SU-DHL-6 (cell line): ENCODE results near the gene SFMBT2.

Experiments used
- H2AFZ ChIP-seq: fragments of 200-600 bp; sonication (generic); 2 replicates; pipeline ENCODE4 v1.6.1; 2014; ENCODE audit warnings: low read depth, mild to moderate bottlenecking, moderate library complexity, mixed read lengths, antibody characterized with exemption, low read length; ENCODE audit not compliant: severe bottlenecking
- H3F3A ChIP-seq: fragments of 200-600 bp; shearing (Covaris generic); 2 replicates; pipeline ENCODE4 v1.6.0; 2016; ENCODE audit warnings: antibody characterized with exemption, mild to moderate bottlenecking; ENCODE audit not compliant: insufficient read depth
- H3K27ac ChIP-seq: fragments of 200-600 bp; sonication (generic); 2 replicates; pipeline ENCODE4 v1.5.1; 2016; ENCODE audit warnings: low read depth, mild to moderate bottlenecking, low read length, moderate library complexity, mixed read lengths
- H3K27me3 ChIP-seq: fragments of 200-600 bp; sonication (generic), shearing (Covaris generic); 2 replicates; pipeline ENCODE4 v1.6.0; 2014; ENCODE audit warnings: mild to moderate bottlenecking, low read length
- H3K36me3 ChIP-seq: fragments of 200-600 bp; sonication (generic); 2 replicates; pipeline ENCODE4 v1.6.1; 2014; ENCODE audit warnings: mild to moderate bottlenecking, low read length, mixed read lengths
- H3K4me2 ChIP-seq: fragments of 300-600, 200-600 bp; shearing (Covaris generic), sonication (generic); 2 replicates; pipeline ENCODE4 v1.6.0; 2014; ENCODE audit warnings: low read length, low read depth, mild to moderate bottlenecking; ENCODE audit not compliant: poor library complexity, severe bottlenecking
- H3K4me3 ChIP-seq: fragments of 200-600 bp; sonication (generic); 2 replicates; pipeline ENCODE4 v1.5.1; 2014; ENCODE audit warnings: antibody characterized with exemption, low read length, mild to moderate bottlenecking, mixed read lengths; ENCODE audit not compliant: insufficient read depth, poor library complexity, severe bottlenecking
- H3K79me2 ChIP-seq: fragments of 200-600 bp; sonication (generic); 2 replicates; pipeline ENCODE4 v1.6.1; 2014; ENCODE audit warnings: mild to moderate bottlenecking, low read length, moderate library complexity; ENCODE audit not compliant: insufficient read depth
- H3K9ac ChIP-seq: fragments of 200-600 bp; sonication (generic); 2 replicates; pipeline ENCODE4 v1.7.0; 2014; ENCODE audit warnings: mild to moderate bottlenecking, low read length
- H3K9me2 ChIP-seq: fragments of 200-600 bp; sonication (generic); replicated peaks from 2 replicates; pipeline ENCODE4 v1.6.1; 2014; ENCODE audit warnings: low read length; ENCODE audit not compliant: insufficient read depth
- H3K9me3 ChIP-seq: fragments of 200-600 bp; sonication (generic); 2 replicates; pipeline ENCODE4 v1.6.1; 2014; ENCODE audit warnings: low read length, mixed read lengths; ENCODE audit not compliant: insufficient read depth
- H4K20me1 ChIP-seq: fragments of 200-600 bp; sonication (generic); 2 replicates; pipeline ENCODE4 v1.6.1; 2014; ENCODE audit warnings: low read depth, mild to moderate bottlenecking, antibody characterized with exemption, low read length, moderate library complexity, mixed read lengths
- CTCF ChIP-seq: fragments of 200-600 bp; sonication (generic); IDR thresholded peaks from one replicate; pipeline ENCODE4 v1.5.1; 2017; ENCODE audit warnings: antibody characterized with exemption, mild to moderate bottlenecking, low read length, moderate library complexity; ENCODE audit not compliant: insufficient read depth, poor library complexity, severe bottlenecking
- EZH2phosphoT487 ChIP-seq: fragments of 200-600 bp; sonication (generic), shearing (Covaris generic); conservative IDR thresholded peaks from 2 replicates; pipeline ENCODE4 v1.6.1; 2018; ENCODE audit warnings: mild to moderate bottlenecking, antibody characterized with exemption, low read length, moderate library complexity, mixed read lengths

The SFMBT2 gene

DNA sequence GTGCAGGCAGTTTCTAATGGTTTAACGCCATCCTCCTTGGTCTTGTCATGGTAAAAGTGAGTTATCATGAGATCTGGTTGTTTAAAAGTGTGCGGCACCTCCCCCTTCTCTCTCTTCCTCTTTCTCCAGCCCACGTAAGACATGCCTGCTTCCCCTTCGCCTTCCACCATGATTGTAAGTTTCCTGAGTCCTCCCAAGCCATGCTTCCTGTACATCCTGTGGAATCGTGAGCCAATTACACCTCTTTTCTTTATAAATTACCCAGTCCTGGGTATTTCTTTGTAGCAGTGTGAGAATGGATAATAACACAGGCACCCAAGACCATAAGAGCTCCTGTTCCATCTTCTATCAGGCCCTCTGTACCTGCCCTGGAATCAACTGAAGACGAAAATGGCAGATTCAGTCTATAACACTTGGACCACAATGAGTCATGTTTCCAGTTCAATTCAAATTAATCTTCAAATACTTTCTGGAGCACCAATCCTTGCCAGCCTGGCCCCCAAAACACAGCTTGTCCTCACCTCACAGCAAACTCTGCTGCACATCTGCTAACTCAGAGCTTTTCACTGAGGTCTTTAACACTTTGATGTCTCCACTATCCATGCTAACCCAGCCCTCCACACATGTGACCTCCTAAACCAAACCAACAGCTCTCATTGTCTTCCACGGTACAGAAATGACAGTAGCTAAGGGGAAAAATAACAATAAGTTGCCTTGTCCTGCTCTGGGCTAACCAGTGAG is 73.2 kb downstream of the SFMBT2 start:
- Histone ChIP-seq H3K36me3 (no peaks in the 10 kb centered on the region), H3K79me2 (peaks cover 38% of the 10 kb centered on the region), H3K9me2 (no peaks in the 10 kb centered on the region), H3K9ac (no peak overlapping the region), H2AFZ (no peak overlapping the region), H3F3A (no peaks in the 10 kb centered on the region), H3K9me3 (no peaks in the 10 kb centered on the region), H3K27ac (no peak overlapping the region), H4K20me1 (no peaks in the 10 kb centered on the region), H3K4me2 (no peak overlapping the region), H3K27me3 (no peaks in the 10 kb centered on the region), H3K4me3 (no peak overlapping the region)
- TF ChIP-seq CTCF, result no peak
- TF ChIP-seq EZH2phosphoT487, result no peak

DNA sequence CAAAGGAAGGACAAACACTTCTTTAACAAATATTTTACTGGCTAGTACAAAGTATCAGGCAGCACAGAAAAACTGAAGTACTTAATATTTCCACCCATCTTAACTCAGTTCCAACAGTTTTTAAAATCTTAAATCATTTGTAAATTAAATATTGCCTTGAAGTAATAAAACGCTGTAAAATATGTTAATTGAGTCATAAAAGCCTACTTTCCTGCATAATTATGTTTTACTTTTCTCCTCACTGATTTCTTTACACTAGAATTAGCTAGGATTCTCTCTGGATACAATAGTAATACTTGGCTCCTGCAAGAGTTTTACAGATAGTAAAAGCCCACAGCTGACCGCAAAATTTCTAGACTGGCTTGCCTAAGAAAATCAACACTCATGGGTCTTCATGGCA is 74.9 kb downstream of the SFMBT2 start:
- Histone ChIP-seq H3K9me2 (no peaks in the 10 kb centered on the region), H4K20me1 (no peaks in the 10 kb centered on the region), H3K27me3 (no peaks in the 10 kb centered on the region), H3K9me3 (no peaks in the 10 kb centered on the region), H3K4me3 (no peak overlapping the region), H3K9ac (no peak overlapping the region), H3F3A (no peaks in the 10 kb centered on the region), H2AFZ (no peak overlapping the region), H3K36me3 (no peaks in the 10 kb centered on the region), H3K79me2 (peaks cover 49% of the 10 kb centered on the region), H3K4me2 (no peak overlapping the region), H3K27ac (no peak overlapping the region)
- TF ChIP-seq EZH2phosphoT487 (no peak), CTCF (no peak)

- no peaks in the 10 kb centered on the region for H3K9me2 ChIP-seq
- no peaks in the 10 kb centered on the region for H3F3A ChIP-seq
- H3K36me3 ChIP-seq, result no peaks in the 10 kb centered on the region
- no peaks in the 10 kb centered on the region for H4K20me1 ChIP-seq
- H3K79me2 ChIP-seq, result peaks cover 57% of the 10 kb centered on the region
- H3K27me3 ChIP-seq, result no peaks in the 10 kb centered on the region
- TF ChIP-seq EZH2phosphoT487 (no peak), CTCF (no peak)
- H3K4me2 ChIP-seq, result no peak overlapping the region
- H3K4me3 ChIP-seq, result no peak overlapping the region
- H3K9me3 ChIP-seq, result no peaks in the 10 kb centered on the region
- no peak overlapping the region for H2AFZ ChIP-seq
- H3K9ac ChIP-seq, result no peak overlapping the region
- H3K27ac ChIP-seq, result no peak overlapping the region
Measured at GRCh38 chr10:7334642-7334964, 76.2 kb downstream of the SFMBT2 start.
